HL-60/S4 treated with phorbol 12-myristate 13-acetate at 8.2 ng/mL for 4 days and 3 days (cell line): ENCODE data around the gene NUTM1.
"Not testable (repeated sequence)": the region's sequence is repeated elsewhere in the genome, so short reads cannot be mapped to it uniquely, and the experiment has no call there.

Experiments
- in situ Hi-C: fragments of 300-500 bp; cut with MboI; formaldehyde crosslinking; loops from 2 replicates; pipeline ENCODE4 v1.15.0; 2022; ENCODE audit warnings: low sequenced_read_pairs

The NUTM1 gene

DNA sequence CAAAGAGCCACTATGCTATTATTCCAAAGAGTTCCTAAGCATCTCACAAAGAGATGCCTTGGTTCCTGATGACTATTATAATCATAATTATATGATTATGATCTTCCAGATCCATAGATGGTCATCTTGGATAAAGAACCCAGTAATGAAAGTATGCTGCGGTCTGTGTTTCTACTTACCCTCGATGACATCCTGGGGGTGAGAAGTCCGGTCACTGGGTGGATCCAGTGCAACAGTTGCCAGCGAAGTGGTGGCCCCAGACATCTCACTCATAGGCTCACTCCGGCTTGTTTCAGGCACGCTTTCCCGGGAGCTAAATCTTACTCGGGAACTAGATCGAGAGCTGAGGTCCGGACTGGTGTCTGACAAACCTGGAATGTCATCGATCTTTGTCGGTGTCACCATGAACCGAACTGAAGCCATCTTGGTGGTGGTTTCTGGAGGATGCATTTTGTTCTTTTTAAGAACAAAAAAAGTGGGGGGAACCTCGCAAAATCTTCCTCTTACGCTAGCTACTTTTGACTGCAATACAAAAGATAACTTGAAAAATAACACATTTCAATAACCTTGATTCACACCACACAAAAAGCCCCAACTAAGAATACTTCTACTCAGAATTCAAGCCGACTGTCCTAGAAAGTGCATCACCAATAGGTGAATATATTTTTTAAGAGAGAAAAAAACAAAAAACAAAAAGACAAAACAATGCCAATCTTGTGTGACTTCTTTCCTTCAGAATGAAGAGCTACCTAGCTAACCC lies 6.7 kb upstream of the NUTM1 start:
- in situ Hi-C loops = no loop called here

GRCh38 chr15:34336991-34337556 lies 6.0 kb upstream of the NUTM1 start:
- in situ Hi-C loops = no loop called here

GRCh38 chr15:34337557-34338306 lies 5.4 kb upstream of the NUTM1 start, which contains the start of gene SLC12A6:
SLC12A6 (minus strand) TSS chr15:34337781; CDS start chr15:34336680, 1,101 bp downstream.
- in situ Hi-C loops = no loop called here

DNA sequence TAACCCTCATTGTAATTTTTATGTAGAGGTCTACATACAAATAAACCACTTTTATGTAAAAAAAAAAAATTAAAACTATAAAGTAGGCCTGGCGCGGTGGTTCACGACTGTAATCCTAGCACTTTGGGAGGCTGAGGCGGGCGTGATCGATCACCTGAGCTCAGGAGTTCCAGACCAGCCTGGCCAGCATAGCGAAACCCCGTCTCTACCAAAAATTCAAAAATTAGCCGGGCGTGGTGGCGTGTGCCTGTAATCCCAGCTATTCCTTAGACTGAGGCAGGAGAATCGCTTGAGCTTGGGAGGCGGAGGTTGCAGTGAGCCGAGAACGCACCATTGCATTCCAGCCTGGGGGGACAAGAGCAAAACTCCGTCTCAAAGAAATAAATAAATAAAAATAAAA lies 4.8 kb upstream of the NUTM1 start:
- in situ Hi-C loops = no loop called here

GRCh38 chr15:34339946-34340345 lies 3.2 kb upstream of the NUTM1 start:
- in situ Hi-C loops = no loop called here

DNA sequence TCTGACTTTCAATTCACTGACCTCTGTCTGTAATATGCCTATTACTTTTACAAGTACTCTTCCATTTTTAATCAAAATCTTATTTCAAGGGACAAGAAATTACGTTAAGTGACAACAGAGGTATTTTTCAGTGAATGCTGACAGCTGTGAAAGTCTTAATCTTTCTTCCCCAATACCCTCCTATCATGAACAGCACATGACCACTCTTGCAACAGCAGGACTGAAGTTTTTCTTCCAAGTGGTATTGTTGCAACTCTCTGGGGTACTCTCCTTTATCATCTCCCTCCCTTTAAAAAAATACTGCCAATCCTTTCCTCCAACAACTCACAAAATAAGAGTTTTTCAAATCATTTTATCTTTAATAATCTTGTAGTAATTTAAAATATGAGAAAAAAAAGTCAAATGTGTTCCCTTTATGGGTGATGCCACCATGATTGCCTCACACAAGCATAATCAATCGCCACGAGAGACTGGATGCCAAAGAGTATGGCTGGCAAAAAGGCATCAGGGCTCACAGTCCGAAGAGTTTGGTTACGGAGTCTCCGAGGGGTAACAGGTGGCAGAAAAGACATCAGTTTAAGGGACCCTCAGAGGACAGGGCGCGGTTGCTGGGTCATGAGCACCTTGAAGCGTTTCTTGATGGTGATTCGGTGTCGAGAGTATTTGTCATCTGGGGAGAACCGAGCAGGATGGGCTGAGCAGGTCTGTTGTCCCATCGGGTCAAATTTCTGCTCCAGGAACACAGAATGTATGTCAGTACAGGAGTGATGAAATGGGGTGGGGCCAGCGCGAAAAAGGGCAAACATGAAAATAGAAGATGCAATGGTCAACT lies 1.5 kb upstream of the NUTM1 start:
- in situ Hi-C loops = no loop called here

DNA sequence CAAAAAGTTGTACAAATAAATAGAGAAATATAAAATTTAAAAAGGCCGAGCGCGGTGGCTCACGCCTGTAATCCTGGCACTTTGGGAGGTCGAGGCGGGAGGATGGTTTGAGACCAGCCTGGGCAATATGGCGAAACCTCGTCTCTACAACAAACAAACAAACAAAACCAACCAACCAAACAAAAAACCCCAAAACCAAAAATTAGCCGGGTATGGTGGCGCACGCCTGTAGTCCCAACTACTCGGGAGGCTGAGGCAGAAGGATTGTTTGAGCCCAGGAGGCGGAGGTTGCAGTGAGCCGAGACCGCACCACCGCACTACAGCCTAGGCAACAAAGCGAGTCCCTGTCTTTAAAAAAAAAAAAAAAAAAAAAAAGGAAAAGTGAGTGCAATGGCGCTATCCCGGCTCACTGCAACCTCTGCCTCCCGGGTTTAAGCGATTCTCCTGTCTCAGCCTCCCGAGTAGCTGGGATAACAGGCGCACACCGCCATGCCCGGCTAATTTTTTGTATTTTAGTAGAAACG lies 840 bp upstream of the NUTM1 start:
- in situ Hi-C loops = not testable (repeated sequence)

- in situ Hi-C loops = no loop called here
These were observed 5.0 kb downstream of the NUTM1 start for GRCh38 chr15:34347951-34348638.

- in situ Hi-C loops = no loop called here
These were observed 5.7 kb downstream of the NUTM1 start for GRCh38 chr15:34348735-34349300.

DNA sequence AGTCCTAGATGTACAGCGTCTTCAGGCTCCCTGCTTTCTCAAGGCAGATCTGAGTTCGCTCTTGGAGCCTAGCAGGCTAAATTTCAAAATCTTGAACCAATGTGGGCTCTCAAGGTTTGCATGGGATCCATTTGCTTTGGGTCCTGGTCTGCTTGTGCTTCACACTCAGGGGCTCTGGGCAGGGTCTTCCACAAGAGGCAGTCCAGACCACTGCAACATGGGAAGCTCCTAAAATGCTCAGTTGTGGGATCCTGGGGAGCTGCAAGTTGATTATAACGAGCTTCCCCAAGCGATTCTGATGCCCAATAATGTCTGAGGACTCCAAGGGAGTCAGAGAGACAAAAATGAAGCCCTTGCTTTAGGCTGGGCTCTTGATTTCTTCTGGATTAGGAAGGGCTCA lies 6.7 kb downstream of the NUTM1 start:
- in situ Hi-C loops = no loop called here

GRCh38 chr15:34352996-34353395 lies 9.9 kb downstream of the NUTM1 start:
- in situ Hi-C loops = not testable (repeated sequence)

DNA sequence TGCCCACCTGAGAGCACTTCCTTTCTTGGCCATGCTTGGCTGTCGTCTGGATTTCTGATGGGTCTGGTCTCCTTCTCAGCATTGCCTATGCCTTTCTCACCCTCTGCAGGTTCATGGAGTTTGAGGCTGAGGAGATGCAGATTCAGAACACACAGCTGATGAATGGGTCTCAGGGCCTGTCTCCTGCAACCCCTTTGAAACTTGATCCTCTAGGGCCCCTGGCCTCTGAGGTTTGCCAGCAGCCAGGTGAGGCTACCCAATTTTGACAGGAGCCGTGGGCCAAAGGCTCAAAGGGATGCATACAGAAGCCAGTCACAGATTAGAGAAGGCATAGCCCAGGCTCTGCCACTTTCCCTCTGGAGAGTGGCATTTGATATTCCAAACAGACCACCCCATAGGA lies 10.5 kb downstream of the NUTM1 start:
- in situ Hi-C loops = no loop called here

- in situ Hi-C loops = no loop called here
These were observed 11.2 kb downstream of the NUTM1 start for GRCh38 chr15:34354286-34354685.

GRCh38 chr15:34355241-34355640 lies 12.1 kb downstream of the NUTM1 start:
- in situ Hi-C loops = no loop called here

- in situ Hi-C loops = no loop called here
These were observed 14.5 kb downstream of the NUTM1 start for GRCh38 chr15:34357653-34358052.

- in situ Hi-C loops = no loop called here
These were observed 15.3 kb downstream of the NUTM1 start for GRCh38 chr15:34358367-34358766.

DNA sequence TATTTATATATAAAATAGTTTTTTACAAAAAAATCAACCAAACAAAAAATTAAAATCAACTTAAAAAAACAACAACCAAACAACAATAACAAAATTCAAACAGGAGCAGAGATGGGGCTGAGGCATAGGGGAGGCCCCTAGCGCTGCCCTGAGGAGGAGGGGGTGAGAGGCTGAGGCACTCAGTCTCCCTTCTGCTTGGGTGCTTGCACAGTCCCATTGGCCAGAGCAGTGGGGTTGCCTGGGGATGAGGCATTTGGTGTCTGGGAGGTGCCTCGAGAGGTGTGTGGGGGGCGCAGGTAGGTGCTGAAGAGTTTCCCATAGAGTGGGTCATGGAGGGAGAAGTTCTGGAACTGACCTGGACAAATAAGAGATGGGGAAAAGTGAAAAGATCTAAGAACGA lies 15.8 kb downstream of the NUTM1 start:
- in situ Hi-C loops = no loop called here

DNA sequence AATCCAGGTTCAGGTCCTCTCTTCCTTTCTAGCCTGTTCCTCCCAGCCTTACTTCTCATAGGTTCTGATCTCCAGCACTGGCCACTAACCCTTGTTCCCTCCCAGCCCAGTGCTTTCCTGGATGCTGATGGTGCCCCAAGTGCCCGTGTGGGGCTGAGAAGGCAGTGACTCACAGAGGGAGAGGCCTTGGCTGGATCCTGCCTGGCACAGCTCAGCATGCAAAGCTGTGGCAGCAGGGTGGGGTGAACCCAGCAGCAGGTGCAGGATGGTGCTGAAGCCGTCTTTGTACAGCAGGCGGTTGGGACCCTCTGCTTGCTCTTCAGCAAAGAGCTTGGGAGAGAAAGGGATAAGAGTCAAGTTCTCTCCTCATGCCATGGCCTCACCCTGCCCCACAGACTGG lies 16.3 kb downstream of the NUTM1 start:
- in situ Hi-C loops = no loop called here

DNA sequence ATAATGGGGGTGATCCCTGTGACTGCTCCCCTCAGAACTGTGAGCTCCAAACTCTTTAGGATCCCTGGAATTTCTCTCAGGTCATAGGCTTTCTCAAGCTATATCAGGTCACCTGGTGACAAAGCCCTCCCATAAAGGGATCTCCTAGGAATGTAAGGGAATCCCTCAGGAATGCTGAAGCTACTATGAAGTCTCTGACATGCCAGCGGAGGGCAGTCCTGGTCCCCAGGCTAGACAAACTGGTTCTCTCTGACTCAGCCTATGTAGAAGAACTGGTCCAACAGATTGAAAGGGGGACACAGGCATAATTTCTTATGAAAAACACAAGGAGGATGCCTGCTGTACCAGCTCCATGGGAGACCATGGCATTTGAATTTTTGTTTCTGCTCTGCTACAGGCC lies 17.2 kb downstream of the NUTM1 start:
- in situ Hi-C loops = no loop called here

DNA sequence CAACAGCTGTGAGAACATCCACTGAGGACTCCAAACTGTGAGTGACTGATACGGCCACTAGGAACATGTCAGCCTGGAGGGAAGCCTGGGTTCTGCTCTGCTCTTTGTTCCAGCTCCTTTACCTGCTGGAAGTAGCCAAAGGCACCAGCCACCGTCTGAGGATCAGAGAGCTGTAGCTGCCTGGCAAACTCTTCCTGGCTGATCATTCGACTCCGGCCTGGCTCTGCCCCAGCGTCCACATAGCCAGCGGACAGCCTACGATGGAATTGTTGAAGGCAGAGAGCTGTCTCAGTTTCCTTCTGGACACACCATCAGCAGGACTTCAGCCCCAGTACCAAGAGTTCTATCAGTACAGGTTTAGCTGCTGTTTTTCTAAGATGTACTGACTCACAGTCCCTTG lies 18.2 kb downstream of the NUTM1 start:
- in situ Hi-C loops = no loop called here
